HepG2 (cell line): ENCODE measurements around the gene SCAF4. TPM values are rescaled to one million over a fixed set of nuclear protein-coding genes. Genes with fewer than 3 reads are reported as not detected.
A peak's percentile ranks its signal among the peaks of the same experiment; 100 is the strongest.

Source experiments
- CBX1 ChIP-seq: IDR thresholded peaks from one replicate; pipeline ENCODE4 v1.6.1; 2016; ENCODE audit warnings: antibody characterized with exemption, low read depth
- ELF4 ChIP-seq: sonication (generic); formaldehyde crosslinking; IDR thresholded peaks from 2 replicates; pipeline ENCODE4 v1.5.0; 2020; ENCODE audit warnings: missing genetic modification reagents, mild to moderate bottlenecking, moderate library complexity, borderline replicate concordance
- FOSL1 ChIP-seq: sonication (generic); formaldehyde crosslinking; IDR thresholded peaks from 2 replicates; pipeline ENCODE4 v1.9.0; 2021; ENCODE audit warnings: missing genetic modification reagents, borderline replicate concordance
- JUNB ChIP-seq: sonication (generic); formaldehyde crosslinking; IDR thresholded peaks from 2 replicates; pipeline ENCODE4 v1.8.0; 2022; ENCODE audit warnings: missing genetic modification reagents, mild to moderate bottlenecking, borderline replicate concordance
- KLF16 ChIP-seq, 2 experiments: sonication (generic) in 1 of 2; formaldehyde crosslinking in 1 of 2; IDR thresholded peaks; 2 replicates each; pipeline versions ENCODE4 v1.6.1 to v1.8.0; 2016 to 2023; ENCODE audit warnings: missing genetic modification reagents in 2 of 2, missing compliant biosample characterization in 1 of 2
- MBD4 ChIP-seq: IDR thresholded peaks from 2 replicates; pipeline ENCODE4 v1.6.1; 2012; ENCODE audit warnings: low read length, inconsistent platforms, borderline replicate concordance
- NCOA2 ChIP-seq: sonication (generic); formaldehyde crosslinking; IDR thresholded peaks from 2 replicates; pipeline ENCODE4 v1.8.0; 2022; ENCODE audit warnings: inconsistent platforms
- PITX1 ChIP-seq: sonication (generic); formaldehyde crosslinking; IDR thresholded peaks from 2 replicates; pipeline ENCODE4 v1.5.1; 2020; ENCODE audit warnings: mild to moderate bottlenecking, missing genetic modification reagents
- RFX3 ChIP-seq: IDR thresholded peaks from 2 replicates; pipeline ENCODE4 v1.6.1; 2016; ENCODE audit warnings: missing biosample characterization, missing genetic modification reagents
- RNF2 ChIP-seq: fragments of 450-650 bp; conservative IDR thresholded peaks from 2 replicates; pipeline ENCODE4 v1.6.1; 2016; ENCODE audit warnings: low read depth
- SAP130 ChIP-seq: IDR thresholded peaks from 2 replicates; pipeline ENCODE4 v1.6.1; 2016; ENCODE audit warnings: low read depth
- SMAD3 ChIP-seq: sonication (generic); formaldehyde crosslinking; IDR thresholded peaks from 2 replicates; pipeline ENCODE4 v1.4.0; 2020; ENCODE audit warnings: missing genetic modification reagents
- TARDBP ChIP-seq: sonication (generic); formaldehyde crosslinking; IDR thresholded peaks from 2 replicates; pipeline ENCODE4 v1.8.0; 2022; ENCODE audit warnings: mild to moderate bottlenecking, missing genetic modification reagents
- TEAD2 ChIP-seq: sonication (generic); formaldehyde crosslinking; IDR thresholded peaks from 2 replicates; pipeline ENCODE4 v1.9.0; 2021; ENCODE audit warnings: missing genetic modification reagents
- TP53 ChIP-seq: sonication (generic); formaldehyde crosslinking; conservative IDR thresholded peaks from 2 replicates; pipeline ENCODE4 v1.4.0; 2020; ENCODE audit warnings: missing genetic modification reagents
- ZFP36L1 ChIP-seq: sonication (generic); formaldehyde crosslinking; IDR thresholded peaks from 2 replicates; pipeline ENCODE4 v1.8.0; 2022; ENCODE audit warnings: mild to moderate bottlenecking, missing genetic modification reagents, moderate library complexity
- ZFP82 ChIP-seq: sonication (generic); formaldehyde crosslinking; IDR thresholded peaks from 2 replicates; pipeline ENCODE4 v1.5.1; 2020; ENCODE audit warnings: mild to moderate bottlenecking, missing genetic modification reagents, borderline replicate concordance
- ZMAT3 ChIP-seq: sonication (generic); formaldehyde crosslinking; conservative IDR thresholded peaks from 2 replicates; pipeline ENCODE4 v1.7.0; 2021; ENCODE audit warnings: missing genetic modification reagents
- ZMYM4 ChIP-seq: sonication (generic); formaldehyde crosslinking; IDR thresholded peaks from 2 replicates; pipeline ENCODE4 v1.8.1; 2023; ENCODE audit warnings: mild to moderate bottlenecking, missing genetic modification reagents
- ZNF225 ChIP-seq: sonication (generic); formaldehyde crosslinking; IDR thresholded peaks from 2 replicates; pipeline ENCODE4 v1.4.0; 2020; ENCODE audit warnings: mild to moderate bottlenecking, missing genetic modification reagents
- ZNF230 ChIP-seq: sonication (generic); formaldehyde crosslinking; IDR thresholded peaks from 2 replicates; pipeline ENCODE4 v1.4.0; 2020; ENCODE audit warnings: mild to moderate bottlenecking, missing genetic modification reagents
- ZNF296 ChIP-seq: sonication (generic); formaldehyde crosslinking; conservative IDR thresholded peaks from 2 replicates; pipeline ENCODE4 v1.5.0; 2020; ENCODE audit warnings: mild to moderate bottlenecking, missing genetic modification reagents
- ZNF441 ChIP-seq: sonication (generic); formaldehyde crosslinking; IDR thresholded peaks from 2 replicates; pipeline ENCODE4 v1.7.0; 2021; ENCODE audit warnings: missing genetic modification reagents, borderline replicate concordance
- ZNF501 ChIP-seq: sonication (generic); formaldehyde crosslinking; IDR thresholded peaks from 2 replicates; pipeline ENCODE4 v1.5.1; 2020; ENCODE audit warnings: mild to moderate bottlenecking, moderate library complexity, missing genetic modification reagents
- ZNF776 ChIP-seq: sonication (generic); formaldehyde crosslinking; IDR thresholded peaks from 2 replicates; pipeline ENCODE4 v1.4.0; 2020; ENCODE audit warnings: mild to moderate bottlenecking, missing genetic modification reagents
- polyA plus RNA-seq, 8 experiments: library from polyadenylated mRNA; depleted of rRNA in 3 of 8; stranded (reverse) in 7 of 8; unstranded in 1 of 8; fragments of >200 nt; fragmentation: Illumina TruSeq in 4 of 8; extraction: Trizol in 4 of 8; gene quantifications; 2 replicates each; pipeline versions ENCODE4 v1.2.1 to v1.2.3, GENCODE V29; 2011 to 2016; ENCODE audit warnings: low read depth in 4 of 8, missing spikeins in 1 of 8, mixed read lengths in 1 of 8; ENCODE audit not compliant: insufficient read depth in 1 of 8
- total RNA-seq, 5 experiments: library from RNA; depleted of rRNA; stranded (reverse); fragments of >200 nt; fragmentation: Illumina TruSeq; extraction: Trizol; gene quantifications; 2 replicates each; pipeline ENCODE4 v1.2.3, GENCODE V29; 2016; ENCODE audit warnings: low read depth in 1 of 5
- TF ChIP-seq, protein P1 (sequence below): sonication (generic); formaldehyde crosslinking; IDR thresholded peaks from 2 replicates; pipeline ENCODE4 v1.4.0; 2020; ENCODE audit warnings: missing genetic modification reagents, mild to moderate bottlenecking, borderline replicate concordance
- TF ChIP-seq, protein P2 (sequence below): sonication (generic); formaldehyde crosslinking; IDR thresholded peaks from 2 replicates; pipeline ENCODE4 v1.8.1; 2023; ENCODE audit warnings: mild to moderate bottlenecking, inconsistent platforms, moderate library complexity, missing genetic modification reagents, borderline replicate concordance

The SCAF4 gene
- total and polyA plus RNA-seq, 2 of the 13 experiments (the other 11 are each of a cell fraction or from before 2014, with no cell fraction given), result 9.1 to 11.5 TPM

DNA sequence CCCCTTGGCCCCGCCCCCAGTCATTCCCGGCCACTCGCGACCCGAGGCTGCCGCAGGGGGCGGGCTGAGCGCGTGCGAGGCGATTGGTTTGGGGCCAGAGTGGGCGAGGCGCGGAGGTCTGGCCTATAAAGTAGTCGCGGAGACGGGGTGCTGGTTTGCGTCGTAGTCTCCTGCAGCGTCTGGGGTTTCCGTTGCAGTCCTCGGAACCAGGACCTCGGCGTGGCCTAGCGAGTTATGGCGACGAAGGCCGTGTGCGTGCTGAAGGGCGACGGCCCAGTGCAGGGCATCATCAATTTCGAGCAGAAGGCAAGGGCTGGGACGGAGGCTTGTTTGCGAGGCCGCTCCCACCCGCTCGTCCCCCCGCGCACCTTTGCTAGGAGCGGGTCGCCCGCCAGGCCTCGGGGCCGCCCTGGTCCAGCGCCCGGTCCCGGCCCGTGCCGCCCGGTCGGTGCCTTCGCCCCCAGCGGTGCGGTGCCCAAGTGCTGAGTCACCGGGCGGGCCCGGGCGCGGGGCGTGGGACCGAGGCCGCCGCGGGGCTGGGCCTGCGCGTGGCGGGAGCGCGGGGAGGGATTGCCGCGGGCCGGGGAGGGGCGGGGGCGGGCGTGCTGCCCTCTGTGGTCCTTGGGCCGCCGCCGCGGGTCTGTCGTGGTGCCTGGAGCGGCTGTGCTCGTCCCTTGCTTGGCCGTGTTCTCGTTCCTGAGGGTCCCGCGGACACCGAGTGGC is 72.2 kb downstream of the SCAF4 start, which contains the start of gene SOD1 (continued):
- TF ChIP-seq RNF2, result peak; percentile 70; the same call in 1 of the 2 replicates
- peak; percentile 75 for TF ChIP-seq SMAD3 (CRISPR knock-in tag)
- TF ChIP-seq TEAD2 (CRISPR knock-in tag), result peak; percentile 88; the same call in 1 of the 2 replicates
- peak; percentile 98 for TF ChIP-seq ZNF776 (CRISPR knock-in tag)
- peak; percentile 96 for TF ChIP-seq ZMYM4 (CRISPR knock-in tag)
- TF ChIP-seq, protein P1, sequence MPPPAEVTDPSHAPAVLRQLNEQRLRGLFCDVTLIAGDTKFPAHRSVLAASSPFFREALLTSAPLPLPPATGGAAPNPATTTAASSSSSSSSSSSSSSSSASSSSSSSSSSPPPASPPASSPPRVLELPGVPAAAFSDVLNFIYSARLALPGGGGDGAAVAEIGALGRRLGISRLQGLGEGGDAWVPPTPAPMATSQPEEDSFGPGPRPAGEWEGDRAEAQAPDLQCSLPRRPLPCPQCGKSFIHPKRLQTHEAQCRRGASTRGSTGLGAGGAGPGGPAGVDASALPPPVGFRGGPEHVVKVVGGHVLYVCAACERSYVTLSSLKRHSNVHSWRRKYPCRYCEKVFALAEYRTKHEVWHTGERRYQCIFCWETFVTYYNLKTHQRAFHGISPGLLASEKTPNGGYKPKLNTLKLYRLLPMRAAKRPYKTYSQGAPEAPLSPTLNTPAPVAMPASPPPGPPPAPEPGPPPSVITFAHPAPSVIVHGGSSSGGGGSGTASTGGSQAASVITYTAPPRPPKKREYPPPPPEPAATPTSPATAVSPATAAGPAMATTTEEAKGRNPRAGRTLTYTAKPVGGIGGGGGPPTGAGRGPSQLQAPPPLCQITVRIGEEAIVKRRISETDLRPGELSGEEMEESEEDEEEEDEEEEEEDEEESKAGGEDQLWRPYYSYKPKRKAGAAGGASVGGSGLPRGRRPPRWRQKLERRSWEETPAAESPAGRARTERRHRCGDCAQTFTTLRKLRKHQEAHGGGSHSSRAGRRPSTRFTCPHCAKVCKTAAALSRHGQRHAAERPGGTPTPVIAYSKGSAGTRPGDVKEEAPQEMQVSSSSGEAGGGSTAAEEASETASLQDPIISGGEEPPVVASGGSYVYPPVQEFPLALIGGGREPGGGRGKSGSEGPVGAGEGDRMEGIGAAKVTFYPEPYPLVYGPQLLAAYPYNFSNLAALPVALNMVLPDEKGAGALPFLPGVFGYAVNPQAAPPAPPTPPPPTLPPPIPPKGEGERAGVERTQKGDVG, result no peak
- peak; percentile 56 for TF ChIP-seq NCOA2
- peak; percentile 65 for TF ChIP-seq PITX1 (CRISPR knock-in tag)
- TF ChIP-seq JUNB (CRISPR knock-in tag), result peak; percentile 65; the same call in 1 of the 2 replicates
- no peak for TF ChIP-seq TARDBP
- TF ChIP-seq ZNF501 (CRISPR knock-in tag), result 0 out of 2 replicates have a peak, but pooled peaks have one; percentile 22
- peak; percentile 81; the same call in 1 of the 2 replicates for TF ChIP-seq ZNF441 (CRISPR knock-in tag)
- peak; percentile 89; the same call in 1 of the 2 replicates for TF ChIP-seq ZFP82 (CRISPR knock-in tag)
- peak; percentile 76 for TF ChIP-seq SAP130 (CRISPR knock-in tag)
- peak in 1 of 2 experiments; percentile 78; a peak in 2 of 4 replicates for TF ChIP-seq KLF16 (CRISPR knock-in tag; IDR thresholded peaks at IDR 0.05)
- TF ChIP-seq FOSL1 (CRISPR knock-in tag), result no peak
- TF ChIP-seq ZNF230 (CRISPR knock-in tag), result peak; percentile 72; the same call in 1 of the 2 replicates
- TF ChIP-seq ZMAT3, result peak; percentile 78; the same call in 1 of the 2 replicates
- peak; percentile 68; the same call in 1 of the 2 replicates for TF ChIP-seq TP53
- TF ChIP-seq MBD4, result no peak
- TF ChIP-seq ZNF296 (CRISPR knock-in tag), result 0 out of 2 replicates have a peak, but pooled peaks have one; percentile 38
- TF ChIP-seq, protein P2, sequence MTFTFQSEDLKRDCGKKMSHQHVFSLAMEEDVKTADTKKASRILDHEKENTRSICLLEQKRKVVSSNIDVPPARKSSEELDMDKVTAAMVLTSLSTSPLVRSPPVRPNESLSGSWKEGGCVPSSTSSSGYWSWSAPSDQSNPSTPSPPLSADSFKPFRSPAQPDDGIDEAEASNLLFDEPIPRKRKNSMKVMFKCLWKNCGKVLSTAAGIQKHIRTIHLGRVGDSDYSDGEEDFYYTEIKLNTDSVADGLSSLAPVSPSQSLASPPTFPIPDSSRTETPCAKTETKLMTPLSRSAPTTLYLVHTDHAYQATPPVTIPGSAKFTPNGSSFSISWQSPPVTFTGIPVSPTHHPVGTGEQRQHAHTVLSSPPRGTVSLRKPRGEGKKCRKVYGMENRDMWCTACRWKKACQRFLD (CRISPR knock-in tag), result peak; percentile 63
- TF ChIP-seq RFX3, result 0 out of 2 replicates have a peak, but pooled peaks have one; percentile 16
- TF ChIP-seq CBX1, result peak; percentile 95
- TF ChIP-seq ELF4 (CRISPR knock-in tag), result no peak
- TF ChIP-seq ZFP36L1, result no peak; the same call in 1 of the 2 replicates
- TF ChIP-seq ZNF225 (CRISPR knock-in tag), result peak; percentile 91
